Measurements from ENCODE around the gene NOXO1.

Gene NOXO1

DNA sequence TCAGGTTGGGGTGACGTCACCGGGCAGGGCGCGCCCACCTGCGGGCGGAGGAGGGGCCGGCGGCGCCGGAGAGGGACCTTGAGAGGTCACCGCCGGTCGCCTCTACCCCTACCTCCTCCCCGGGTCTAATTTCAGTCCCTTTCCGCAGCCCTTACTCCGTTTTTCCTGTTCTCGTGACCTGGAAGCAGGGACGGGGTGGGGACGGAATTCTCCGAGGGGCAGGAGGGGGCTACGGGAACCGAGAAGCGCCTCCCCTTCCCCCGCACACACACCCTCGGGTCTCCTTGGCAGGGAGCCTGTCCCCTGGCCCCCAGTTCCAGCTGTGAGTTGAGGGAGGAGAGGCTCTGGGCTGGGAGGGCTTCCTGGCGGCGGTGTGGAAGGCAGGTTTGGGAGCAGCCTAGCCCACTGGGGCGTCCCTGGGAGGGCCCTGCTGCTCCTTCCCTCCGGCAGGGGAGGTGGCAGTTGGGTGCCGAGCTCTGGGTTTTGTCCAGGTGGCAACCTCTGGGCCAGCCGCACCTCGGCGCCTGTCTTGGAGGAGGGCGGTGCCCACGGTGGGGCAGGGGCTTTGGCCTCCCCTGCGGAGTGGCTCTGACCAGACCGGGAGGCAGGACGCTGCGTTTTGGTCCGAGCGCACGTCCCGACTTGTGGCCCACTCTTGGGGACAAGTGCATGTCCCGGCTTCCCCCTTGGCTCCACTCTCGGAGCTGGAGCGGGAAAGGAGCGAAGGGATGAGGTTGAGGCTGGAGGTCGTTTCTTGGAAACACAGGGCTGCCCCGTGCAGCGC lies 9.3 kb upstream of the NOXO1 start:
- no peak overlapping the region for H3K4me3 ChIP-seq (replicated peaks in 1 of 2; ENCODE audit: low read depth in 2 of 2, low read length in 2 of 2)
- TF ChIP-seq, protein P1, sequence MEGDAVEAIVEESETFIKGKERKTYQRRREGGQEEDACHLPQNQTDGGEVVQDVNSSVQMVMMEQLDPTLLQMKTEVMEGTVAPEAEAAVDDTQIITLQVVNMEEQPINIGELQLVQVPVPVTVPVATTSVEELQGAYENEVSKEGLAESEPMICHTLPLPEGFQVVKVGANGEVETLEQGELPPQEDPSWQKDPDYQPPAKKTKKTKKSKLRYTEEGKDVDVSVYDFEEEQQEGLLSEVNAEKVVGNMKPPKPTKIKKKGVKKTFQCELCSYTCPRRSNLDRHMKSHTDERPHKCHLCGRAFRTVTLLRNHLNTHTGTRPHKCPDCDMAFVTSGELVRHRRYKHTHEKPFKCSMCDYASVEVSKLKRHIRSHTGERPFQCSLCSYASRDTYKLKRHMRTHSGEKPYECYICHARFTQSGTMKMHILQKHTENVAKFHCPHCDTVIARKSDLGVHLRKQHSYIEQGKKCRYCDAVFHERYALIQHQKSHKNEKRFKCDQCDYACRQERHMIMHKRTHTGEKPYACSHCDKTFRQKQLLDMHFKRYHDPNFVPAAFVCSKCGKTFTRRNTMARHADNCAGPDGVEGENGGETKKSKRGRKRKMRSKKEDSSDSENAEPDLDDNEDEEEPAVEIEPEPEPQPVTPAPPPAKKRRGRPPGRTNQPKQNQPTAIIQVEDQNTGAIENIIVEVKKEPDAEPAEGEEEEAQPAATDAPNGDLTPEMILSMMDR (IDR thresholded peaks at IDR 0.05; ENCODE audit: low read depth, low read length): no peak
- no peak for DNase-seq (ENCODE audit: low read depth in 2 of 2)

DNA sequence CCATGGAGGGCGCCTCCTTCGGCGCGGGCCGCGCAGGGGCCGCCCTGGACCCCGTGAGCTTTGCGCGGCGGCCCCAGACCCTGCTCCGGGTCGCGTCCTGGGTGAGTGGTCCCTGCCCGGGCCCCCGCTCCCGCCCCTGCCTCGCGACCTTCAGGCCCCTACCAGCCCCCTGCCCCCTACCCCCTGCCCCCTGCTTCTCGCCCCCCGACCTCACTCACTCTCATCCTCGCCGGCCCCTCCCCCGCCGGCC lies 8.8 kb upstream of the NOXO1 start:
- TF ChIP-seq, protein P1 (IDR thresholded peaks at IDR 0.05; ENCODE audit: low read depth, low read length): no peak
- DNase-seq (ENCODE audit: low read depth in 2 of 2): no peak
- no peak overlapping the region for H3K4me3 ChIP-seq (replicated peaks in 1 of 2; ENCODE audit: low read depth in 2 of 2, low read length in 2 of 2)

DNA sequence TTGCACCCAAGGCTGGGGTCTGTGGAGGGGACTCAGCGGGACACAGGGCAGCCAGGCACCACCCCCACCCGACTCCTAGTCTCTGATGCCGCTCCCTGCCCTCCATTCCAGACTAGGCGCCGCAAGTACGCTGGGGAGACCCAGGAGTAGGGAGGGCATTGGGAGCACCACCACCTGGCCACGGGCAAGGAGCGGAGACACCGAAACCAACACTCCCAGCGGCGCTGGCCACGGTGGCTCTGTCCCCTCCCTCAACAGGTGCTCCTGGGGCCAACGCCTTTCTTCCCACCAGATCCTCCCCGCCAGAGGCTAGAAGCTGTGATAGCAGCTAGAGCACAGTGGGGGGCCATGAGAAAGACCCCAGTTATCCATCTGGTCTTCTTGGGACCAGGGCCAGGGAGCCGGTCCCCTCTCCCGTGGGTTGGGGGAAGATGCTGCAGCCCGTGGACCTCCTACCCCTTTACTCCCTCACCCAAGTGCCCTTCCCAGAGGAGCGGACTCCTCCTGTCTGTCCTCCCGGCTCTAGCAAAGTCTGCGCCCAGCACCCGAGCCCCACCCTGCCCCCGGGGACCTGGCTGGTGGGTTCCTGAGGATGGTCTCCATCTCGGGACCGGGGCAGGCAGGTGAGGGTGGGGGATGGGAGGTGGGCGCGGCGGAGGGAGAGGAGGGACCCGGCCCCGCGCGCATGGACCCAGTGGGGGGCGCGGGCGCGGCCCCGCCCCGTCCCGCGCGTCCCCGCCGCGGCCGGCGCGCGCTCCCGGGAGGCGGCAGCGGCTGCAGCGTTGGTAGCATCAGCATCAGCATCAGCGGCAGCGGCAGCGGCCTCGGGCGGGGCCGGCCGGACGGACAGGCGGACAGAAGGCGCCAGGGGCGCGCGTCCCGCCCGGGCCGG lies 8.2 kb upstream of the NOXO1 start, which contains the start of gene SYNGR3:
SYNGR3 (plus strand) TSS at position 762 of the 892 bp plus-strand sequence. CDS start 133 bp downstream, outside the sequence.
- TF ChIP-seq, protein P1 (IDR thresholded peaks at IDR 0.05; ENCODE audit: low read depth, low read length): no peak
- no peak within 1 kb of the TSS for H3K4me3 ChIP-seq (replicated peaks in 1 of 2; ENCODE audit: low read depth in 2 of 2, low read length in 2 of 2)
- no peak for DNase-seq (ENCODE audit: low read depth in 2 of 2)

DNA sequence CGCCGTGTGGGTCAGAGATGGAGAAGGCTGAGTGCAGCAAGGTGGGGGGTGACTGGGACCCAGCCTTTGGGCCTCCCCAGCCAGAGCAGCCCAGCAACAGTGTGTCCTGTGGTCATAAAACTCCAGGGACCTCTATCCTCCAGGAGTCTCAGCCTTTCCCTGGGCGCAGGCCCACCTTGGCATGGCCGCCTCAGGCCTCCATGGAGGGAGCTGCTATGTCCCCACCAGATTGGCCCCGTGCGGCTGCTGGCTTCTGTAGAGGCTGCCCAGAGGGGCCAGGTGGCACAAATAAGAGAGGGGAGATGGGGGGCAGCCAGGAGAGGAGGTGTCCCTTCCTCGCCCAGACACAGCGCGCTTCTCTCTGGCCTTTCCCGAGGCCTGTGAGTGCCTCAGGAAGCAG lies 5.9 kb upstream of the NOXO1 start:
- TF ChIP-seq, protein P1 (IDR thresholded peaks at IDR 0.05; ENCODE audit: low read depth, low read length): no peak
- DNase-seq (ENCODE audit: low read depth in 2 of 2): no peak
- H3K4me3 ChIP-seq (replicated peaks in 1 of 2; ENCODE audit: low read depth in 2 of 2, low read length in 2 of 2): no peak overlapping the region

DNA sequence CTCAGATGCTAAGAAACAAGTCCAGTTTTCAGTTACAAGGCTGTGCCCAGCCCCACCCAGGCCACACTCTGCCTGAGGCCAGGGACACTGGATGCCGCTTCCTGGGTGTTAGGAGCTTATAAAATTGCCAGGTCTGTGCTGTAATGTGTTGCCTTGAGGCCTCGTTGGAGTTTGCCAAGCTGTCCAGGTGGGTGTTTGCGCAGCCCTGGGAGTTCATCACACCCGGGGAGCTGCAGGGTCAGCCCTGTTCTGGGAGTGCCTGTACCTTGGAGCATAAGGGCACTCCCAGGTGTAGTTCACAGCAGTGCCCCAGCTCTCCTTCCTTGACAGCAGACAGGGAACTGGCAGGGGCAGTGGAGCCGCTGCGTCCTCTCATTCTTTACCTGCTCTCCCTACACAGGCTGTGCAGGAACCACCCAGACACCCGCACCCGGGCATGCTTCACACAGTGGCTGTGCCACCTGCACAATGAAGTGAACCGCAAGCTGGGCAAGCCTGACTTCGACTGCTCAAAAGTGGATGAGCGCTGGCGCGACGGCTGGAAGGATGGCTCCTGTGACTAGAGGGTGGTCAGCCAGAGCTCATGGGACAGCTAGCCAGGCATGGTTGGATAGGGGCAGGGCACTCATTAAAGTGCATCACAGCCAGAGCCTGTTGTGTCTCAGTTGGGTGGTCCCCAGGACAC lies 4.3 kb upstream of the NOXO1 start:
- peak overlapping the region in 1 of 2 donors; percentile 74 for H3K4me3 ChIP-seq (replicated peaks in 1 of 2; ENCODE audit: low read depth in 2 of 2, low read length in 2 of 2)
- TF ChIP-seq, protein P1 (IDR thresholded peaks at IDR 0.05; ENCODE audit: low read depth, low read length): no peak
- no peak for DNase-seq (ENCODE audit: low read depth in 2 of 2)

DNA sequence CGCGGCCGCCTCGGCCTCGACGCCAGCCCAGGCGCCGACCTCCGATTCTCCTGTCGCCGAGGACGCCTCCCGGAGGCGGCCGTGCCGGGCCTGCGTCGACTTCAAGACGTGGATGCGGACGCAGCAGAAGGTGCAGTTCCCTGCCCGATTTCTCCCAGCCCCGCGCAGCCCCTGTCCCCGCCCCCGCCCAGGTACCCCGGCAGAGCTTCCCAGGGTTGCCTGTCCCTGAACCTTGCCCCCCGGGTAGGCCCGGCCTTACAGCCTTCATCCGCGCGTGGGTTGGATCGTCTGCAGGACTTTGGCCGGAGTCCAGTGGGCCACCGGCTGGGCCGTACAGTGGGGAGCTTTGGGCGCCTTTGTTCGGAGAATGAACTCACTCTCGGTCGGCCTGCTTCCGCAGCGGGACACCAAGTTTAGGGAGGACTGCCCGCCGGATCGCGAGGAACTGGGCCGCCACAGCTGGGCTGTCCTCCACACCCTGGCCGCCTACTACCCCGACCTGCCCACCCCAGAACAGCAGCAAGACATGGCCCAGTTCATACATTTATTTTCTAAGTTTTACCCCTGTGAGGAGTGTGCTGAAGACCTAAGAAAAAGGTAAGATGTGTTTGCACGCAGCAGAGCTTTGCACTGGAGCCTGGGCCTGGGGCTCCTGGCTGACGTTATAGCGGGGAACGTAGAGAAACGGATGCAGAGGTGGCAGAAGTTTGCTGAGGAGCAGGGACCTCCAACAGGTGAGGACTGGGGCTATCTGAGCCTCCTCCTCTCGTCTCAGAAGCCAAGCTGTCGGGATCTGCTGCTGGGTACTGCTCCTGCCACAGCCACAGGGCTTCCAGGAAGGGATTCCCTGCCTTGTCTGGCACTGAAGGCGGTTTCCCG lies 3.3 kb upstream of the NOXO1 start:
- TF ChIP-seq, protein P1 (IDR thresholded peaks at IDR 0.05; ENCODE audit: low read depth, low read length): no peak
- H3K4me3 ChIP-seq (replicated peaks in 1 of 2; ENCODE audit: low read depth in 2 of 2, low read length in 2 of 2): peak overlapping the region; percentile 74
- DNase-seq (ENCODE audit: low read depth in 2 of 2): peak in 1 of 2 donors; percentile 43

Data from cardiac fibroblast (primary cell).